Brain pericyte (primary cell): ENCODE measurements around the gene TFF1.

Experiments
- DNase-seq: peaks from one replicate; pipeline ENCODE4 v3.0.0-alpha.2; 2012; ENCODE audit warnings: low read depth, low spot score

TFF1 gene

DNA sequence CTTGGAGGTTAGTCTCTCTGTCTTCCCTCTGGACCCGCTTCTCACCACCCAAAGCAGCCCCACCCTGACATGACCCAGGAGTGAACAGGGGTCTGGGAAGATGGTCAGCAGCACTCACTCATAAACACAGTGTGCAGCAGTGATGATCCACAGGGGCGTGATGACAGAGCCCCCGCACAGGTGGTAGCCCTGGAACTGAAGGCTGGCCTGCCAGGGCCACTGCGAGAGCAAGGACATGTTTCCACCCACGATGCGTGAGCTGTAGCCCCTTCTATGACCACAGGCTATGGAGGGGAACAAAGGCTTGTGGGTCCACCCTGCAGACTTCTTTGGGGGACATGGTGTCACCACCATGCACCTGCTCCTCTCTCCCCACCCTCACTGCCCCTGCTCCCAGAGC, 16.6 kb upstream of the TFF1 start:
- no peak for DNase-seq

DNA sequence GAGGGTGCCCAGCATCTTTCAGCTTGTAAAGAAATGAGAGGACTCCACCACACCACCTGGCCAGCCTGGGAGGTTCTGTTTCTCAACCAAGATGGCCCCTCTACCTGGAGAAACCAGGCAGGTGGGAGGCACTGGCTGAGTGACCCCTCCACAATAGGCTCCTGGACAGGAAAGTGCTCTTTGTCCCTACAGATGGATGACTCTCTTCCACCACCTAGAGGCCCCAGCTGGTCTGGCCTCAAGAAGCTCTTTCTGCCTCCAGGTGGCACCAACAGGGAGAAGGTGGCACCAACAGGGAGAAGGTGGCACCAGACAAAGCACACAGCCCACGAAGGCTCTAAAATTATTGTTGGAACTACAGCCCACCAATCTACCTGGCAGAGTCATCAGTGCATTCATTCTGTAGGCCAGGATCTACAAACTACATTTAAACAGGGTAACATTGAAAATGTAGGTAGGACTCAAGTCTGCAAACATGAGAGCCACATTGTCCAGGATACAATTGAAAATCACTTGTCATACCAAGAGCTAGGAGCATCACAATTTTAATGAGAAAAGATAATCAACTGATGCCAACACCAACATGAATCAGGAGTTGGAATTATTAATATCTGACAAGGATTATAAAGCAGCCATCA, 15.1 kb upstream of the TFF1 start:
- no peak for DNase-seq

DNA sequence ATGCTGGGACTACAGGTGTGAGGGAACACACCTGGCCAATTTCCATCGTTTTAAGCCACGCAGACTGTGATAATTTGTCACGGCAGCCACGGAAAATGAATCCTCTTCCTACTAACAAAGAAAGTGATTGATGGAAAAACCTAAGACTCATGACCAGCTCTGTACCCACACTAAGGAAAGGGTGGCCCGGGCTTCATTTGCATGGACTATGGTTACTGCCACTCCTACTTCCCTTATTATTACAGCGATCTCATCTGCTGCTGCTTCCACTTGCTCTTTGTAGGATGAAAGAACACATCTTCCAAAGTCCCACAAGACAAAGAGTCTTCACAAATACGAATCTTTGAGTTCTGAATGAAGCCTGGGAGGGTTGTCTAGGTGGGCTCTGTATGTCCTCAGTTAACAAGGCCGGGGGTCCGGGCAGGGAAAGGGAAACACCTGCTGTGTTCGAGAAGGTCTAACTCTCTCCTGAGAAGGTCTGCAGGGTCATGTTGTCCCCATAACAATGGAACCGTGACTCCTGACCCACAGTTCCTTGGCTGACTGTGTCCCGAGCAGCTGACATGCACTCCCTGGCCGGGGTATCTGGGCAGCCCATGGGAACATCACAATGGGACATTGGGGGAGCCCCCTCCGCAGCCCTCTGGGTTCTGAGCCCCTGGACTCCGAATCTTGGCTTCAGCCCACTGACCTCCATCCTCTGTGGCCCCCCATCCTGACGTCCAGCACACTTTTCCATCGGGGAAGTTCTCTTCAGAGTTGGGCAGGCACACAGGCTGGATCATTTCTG, 13.3 kb upstream of the TFF1 start:
- DNase-seq: no peak

DNA sequence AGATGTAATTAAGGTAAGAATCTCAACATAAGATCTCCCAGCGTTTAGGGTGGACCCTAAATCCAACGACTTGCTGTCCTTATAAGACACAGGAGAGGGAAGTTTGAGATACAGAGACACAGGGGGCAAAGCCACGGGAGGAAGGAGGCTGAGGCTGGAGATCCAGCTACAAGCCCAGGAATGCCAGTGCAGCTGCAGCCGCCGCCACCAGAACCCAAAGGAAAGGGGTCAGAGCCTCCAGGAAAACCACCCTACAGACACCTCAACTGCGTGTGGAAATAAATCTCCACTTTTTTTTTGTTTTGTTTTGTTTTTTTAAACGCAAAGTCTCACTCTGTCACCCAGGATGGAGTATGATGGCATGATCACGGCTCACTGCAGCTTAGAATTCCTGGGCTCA, 12.1 kb upstream of the TFF1 start:
- no peak for DNase-seq

DNA sequence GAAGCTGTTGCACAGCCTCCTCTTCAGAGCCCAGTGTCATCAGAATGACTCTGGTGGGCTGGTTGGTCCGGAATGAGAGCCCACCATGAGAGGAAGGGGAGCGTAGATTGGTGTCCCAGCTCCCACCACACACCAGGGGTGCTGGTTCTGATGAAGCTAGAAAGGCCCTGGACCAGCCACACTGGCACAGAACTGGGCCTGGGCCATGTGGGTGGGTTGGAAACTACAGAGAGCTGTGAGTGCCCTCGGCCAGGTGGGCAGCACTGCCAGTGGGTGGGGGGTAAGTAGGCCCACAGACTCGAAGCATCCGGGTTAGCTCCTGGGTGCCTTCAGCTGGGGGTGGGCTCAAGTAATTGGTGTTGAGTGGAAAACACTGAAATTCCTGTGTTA, 11.6 kb upstream of the TFF1 start:
- DNase-seq: no peak

DNA sequence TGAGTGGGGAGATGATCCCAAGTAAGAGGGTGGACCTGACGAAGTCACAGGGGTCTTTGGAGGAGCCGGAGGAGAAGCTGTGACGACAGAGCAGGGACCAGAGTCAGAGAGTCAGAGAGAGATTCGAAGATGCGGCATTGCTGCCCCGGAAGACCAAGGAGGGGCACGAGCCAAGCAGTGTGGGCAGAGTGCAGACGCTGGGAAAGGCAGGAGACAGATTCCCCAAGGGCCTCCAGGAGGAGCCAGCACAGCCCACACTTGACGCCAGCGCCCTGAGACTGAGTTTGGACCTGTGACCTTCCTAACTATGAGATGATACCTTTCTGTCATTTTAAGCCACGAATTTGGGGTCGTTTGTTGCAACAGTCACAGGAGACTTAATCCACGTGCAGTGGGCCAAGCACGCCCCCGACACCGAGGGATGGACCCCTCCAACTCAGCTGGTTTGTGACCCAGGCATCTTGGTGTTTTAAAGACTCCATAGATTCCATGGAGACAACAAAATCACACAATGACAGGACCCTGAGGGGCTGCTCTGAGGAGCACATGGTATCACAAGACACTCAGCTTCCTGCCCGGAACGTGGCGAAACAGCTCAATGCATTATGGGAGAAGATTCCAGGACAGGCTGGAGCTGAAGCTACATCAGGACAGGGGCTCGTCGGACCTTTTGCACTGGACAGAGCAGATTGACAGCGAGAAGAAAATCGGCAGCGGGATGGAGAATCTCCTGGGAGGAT, 11.0 kb upstream of the TFF1 start:
- DNase-seq: no peak

DNA sequence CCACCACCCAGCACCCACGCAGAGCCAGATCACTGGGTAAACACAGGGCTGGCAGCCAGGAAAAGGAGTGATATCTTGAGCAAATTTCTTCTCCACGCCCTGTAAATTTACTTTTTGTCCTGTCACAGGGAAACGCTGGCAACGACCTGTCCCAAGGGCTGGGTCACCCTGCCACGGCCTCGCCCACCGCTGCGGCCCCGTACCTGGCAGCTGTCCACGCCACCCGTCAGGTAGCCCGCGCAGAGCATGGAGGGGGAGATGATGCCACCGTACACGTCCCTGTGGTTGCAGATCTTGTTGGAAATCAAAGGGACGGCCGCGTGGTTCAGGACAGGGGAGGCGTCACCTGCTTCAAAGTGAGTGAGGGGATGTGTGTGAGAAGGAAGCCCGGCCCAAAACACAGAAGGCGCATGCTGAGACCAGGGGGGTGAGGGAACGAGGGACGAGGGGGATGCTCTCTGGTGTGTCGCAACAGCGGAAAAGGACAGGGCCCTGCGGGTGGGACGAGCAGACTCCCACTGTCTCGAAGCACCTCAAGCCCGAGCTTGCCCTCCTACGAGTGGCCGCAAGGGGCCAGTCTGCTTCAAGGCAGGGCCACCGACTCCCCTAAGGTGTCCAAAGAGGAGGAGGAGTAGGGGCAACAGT, 10.1 kb upstream of the TFF1 start:
- DNase-seq: no peak

DNA sequence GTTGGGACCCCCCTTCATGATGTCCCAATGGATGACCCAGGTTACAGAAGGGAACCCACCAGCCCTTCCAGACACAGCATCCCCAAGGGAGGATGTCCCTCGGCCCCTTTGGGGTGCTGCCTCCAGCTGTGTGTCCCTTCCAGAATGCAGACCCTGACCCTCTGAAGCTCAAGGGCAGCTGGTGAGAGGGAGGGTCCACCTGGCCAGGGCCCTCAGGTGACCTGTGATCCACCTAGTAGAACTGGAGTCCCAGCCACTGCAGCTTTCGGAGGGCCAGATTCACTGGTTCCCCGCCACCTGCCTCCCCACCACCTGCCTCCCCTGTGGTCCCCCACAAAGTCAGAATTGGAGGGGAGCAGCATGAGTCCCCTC, 9.6 kb upstream of the TFF1 start:
- DNase-seq: no peak

DNA sequence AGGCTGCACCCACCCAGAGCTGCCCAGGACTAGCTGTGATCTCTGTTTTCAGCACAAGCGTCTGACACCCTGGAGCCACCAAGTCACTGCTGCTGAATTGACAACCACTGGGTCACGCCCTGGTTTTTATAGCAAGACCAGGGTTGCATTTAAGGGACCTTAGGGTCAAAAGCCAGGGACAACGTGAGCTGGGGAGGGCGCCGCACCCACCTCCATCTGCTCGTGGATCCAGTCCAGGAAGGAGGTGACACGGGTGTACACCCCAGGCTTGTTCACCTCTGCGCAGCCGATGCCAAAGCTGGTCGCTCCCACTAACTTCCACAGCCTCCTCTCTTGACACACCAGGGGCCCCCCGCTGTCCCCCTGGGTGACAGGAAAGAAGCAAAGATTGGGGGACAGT, 9.2 kb upstream of the TFF1 start:
- DNase-seq: no peak

DNA sequence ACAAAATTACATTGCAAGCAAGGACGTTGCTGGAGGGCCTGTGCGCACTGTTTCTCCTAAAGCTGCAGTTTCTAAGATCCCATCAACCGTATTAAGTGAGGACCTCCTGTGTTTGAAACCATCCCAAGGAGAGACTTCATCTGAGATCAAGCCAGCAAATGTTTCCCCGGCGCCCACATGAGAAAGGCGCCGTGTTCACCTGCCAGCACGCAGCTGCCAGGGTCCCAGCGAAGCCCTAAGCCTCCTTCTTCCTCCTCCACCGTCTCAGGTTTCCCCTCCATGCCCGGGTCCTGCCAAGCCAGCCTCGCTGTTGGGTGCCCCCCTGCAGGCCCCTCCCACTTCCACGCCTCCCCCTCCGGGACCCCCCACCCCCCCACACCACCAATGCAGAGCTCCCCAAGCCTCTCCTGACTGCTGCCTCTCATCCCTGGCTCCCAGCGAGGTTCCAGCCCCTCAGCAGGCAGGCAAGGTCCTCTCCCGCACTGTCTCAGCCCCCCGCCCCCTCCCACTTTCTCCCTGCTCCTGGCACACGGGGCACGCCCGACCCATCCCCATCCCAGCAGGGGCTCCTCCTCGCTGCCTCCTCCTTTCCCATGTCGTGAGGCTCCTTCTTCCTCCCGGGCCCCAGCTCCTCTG, 8.6 kb upstream of the TFF1 start:
- no peak for DNase-seq

DNA sequence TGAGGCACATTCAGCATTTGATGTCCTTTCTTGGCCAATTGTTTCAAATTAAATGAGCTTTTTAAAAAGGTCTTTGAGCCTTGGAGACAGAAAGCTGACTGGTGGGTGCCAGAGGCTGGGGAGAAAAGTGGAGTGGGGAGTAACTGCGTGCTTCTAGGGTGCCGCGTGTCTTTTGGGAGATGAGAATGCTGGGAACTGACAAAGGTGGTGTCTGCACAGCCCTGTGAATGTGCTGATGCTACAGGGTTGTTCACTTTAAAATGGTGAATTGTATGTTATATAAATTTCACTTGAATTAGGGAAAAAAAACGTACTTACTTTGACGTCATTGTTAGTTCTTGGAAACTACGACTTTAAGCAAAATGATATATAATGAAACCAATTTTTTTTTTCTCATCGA, 8.1 kb upstream of the TFF1 start:
- DNase-seq: no peak

DNA sequence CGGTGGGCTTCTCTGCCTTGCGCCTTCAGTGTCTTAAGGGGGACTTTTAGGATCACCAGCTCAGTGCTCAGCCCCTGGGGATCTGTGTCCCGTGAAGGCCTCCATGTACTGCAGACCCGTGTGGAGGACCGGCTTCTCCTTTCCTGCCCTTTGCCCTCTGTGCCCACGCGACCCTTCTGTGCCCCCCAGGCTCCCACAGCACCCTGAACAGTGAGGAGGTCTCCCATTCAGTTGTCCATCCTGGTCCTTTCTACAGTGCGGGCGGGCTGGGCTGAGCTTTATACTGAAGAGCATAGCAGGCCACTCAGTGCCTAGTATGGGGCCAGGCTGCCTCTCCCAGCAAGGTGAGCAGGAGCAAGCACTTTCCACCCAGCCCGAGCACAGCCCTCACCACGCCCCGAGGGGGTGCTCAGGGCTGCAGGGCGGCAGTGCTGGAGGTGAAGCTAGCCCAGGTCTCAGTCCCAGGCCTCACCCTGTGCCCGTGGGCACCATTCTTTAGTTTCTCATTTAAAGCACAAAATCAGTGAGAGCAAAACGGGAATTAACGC, 7.6 kb upstream of the TFF1 start:
- DNase-seq: no peak

DNA sequence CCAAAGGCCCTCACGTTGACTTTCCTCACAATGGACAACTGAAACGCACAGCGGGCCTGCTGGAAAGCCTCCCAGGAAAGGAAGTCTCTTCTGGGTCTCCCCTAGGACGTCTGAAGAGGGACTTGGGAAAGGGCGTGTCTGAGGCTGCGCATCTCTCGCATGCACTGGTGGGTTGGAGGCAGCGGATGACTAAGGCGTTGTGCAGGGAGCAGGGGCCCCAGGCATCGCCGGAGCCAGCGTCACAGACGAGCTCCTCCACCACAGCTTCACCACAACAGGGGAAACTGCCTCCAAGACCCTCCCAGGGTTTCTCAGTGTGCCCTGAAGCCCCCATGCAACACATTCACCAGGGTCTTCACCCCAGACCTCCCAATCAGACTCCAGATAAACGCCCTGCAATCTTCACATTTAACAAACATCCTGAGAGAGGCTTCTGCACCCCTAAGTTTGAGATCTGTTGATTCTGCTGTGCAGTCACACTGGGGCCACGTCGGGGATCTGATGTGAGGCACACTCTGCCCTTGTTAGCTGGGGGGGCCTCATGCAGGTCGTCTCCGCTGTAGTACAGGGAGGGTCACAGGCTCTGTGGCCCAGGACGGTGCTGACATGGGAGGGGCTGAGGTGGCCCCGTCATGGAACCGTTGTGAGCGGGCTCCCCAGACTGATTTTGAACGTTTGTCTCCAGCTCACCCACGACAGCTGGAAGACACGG, 7.0 kb upstream of the TFF1 start:
- DNase-seq: no peak

DNA sequence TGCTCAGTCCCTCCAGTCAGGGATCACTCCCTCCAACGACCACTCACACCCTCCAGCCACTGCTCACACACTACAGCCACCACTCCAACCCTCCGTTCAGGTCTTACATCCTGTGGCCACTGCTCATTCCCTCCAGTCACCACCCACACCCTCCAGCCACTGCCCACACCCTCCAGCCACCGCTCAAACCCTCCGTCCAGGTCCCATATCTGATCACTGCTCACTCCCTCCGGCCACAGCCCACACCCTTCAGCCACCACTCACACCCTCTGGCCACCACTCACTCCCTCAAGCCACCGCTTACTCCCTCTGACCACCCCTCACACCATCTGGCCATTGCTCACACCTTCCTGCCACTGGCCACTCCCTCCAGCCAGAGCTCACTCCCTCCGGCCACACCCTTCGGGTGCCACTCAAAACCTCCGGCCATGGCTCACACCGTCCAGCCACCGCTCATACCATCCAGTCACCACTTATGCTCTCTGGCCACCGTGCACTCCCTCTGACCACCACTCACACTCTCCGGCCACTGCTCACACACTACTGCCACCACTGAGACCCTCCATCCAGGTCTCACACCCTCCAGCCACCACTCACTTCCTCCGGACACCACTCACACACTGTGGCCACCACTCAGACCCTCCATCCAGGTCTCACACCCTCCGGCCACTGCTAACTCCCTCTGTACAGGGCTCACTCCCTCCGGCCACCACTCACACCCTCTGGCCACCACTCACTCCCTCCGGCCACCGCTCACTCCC, 4.7 kb upstream of the TFF1 start:
- no peak for DNase-seq

DNA sequence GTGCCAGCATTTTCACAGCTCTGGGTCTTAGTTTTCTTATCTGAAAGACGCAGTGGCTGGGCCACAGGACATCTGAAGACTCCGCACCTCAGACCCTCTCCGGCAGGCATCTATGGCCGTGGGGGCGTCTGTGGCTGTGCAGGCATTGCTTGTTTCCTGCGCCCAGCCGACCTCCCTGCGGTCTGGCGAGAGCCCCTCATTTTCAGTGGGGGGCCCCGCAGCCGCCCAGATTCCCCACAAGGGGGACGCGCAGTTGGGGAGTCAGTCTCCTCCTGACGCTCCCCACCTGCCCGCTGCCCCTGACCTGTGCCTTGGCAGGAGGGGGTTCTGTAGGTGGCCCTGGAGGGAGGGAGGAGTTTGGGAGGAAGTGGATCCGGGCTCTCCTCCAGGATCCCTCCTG, 3.5 kb upstream of the TFF1 start:
- DNase-seq: no peak

DNA sequence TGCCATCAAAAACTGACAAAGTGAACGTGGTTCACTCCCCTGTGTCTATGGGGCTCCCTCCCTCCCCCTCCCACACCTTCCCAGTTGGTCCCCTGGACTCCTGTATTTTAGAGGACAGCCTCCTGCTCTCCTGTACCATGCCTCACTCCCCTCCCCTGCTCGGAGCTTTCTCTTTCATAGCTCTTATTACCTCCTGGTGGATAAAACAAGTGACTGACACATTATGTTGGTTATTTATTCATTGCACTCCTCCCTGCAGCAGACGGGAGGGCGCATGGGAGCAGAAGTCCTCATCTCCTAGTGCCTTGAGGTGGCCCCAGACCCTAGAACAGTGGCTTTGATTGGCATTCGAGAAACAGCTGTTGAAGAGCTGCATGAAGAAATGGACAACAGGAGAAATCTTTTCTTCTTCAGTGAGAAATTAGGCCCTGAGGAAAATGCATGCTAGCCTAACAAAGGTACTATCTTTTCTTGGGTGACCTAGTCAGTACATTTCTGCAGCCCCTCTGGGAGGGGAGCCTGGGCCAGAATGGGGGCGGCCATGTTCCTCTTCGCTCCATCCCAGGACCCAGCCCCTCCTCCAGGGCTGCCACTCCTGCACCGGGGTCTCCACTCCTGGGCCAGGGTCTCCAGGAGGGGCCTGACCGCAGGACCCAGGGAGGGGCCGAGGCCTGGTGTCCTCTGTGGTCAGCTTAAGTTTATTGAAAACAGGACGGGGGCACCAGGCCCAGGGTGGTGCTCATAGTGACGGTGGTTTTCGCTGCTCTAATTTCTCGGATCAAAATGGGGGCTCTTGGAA, 1.2 kb upstream of the TFF1 start:
- DNase-seq: no peak

DNA sequence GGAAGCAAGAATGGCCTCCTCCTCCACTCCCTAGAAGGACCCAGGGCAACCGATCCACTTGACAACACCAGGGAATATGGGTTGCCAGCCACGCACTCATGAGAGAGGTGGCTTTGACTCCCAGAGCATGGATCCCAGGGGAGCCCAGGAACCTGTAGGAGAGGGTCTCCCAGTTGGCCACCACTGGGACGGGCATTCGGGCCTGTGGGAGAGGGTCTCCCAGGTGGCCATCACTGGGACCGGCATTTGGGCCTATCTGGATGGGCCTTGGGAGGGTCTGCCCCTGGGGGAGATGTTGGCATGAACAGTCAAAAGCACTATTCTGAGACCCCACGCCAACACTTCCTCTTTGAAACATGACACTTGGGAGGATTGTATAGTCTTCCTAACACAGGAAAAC, 565 bp downstream of the TFF1 start:
- no peak for DNase-seq

DNA sequence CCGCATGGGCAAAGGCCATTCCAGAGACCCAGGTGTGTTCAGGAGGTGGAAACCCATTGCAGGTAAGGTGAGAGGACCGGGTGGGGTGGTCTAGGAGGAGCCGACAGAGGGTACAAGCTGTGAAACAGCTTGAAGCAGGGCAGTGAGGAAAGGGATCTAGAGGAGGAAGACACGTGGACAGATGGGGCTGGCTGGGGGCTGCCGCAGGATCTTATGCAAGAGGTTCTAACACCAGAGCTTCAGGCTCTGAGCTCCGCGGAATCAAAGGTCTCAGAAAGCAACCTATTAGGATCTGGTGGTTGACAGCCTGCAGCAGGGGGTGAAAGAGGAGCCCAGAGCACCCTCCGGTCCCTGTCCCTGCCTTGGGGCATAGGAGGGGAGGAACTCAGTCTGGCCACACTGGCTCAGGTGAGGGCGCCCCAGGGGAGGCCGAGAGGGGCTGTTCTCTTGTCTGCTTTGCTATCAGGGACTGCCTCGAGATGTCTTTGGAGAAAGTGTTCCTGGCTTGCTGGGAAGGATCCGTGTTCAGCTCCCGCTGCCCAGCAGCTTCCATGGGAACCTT, 1.9 kb downstream of the TFF1 start:
- DNase-seq: no peak

DNA sequence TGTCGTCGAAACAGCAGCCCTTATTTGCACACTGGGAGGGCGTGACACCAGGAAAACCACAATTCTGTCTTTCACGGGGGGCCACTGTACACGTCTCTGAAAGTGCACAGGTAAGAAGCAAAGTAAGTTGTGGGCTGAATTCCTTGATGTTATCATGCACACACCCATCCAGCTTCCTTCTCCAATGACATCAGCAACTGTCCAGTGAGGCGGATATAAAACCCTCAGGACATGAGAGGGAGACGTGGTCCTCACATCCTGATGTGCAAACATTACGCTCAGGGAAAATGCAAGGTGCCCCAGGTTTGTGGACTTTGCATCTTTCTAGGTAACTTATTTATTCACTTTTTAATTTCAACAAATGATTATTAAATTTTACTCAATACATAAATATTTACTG, 3.0 kb downstream of the TFF1 start:
- DNase-seq: no peak
